ENCODE measurements around the gene DEFB121.

GRCh38 chr20:31425797-31426196 lies 19.8 kb upstream of the DEFB121 start:
- TF ChIP-seq, protein P1, sequence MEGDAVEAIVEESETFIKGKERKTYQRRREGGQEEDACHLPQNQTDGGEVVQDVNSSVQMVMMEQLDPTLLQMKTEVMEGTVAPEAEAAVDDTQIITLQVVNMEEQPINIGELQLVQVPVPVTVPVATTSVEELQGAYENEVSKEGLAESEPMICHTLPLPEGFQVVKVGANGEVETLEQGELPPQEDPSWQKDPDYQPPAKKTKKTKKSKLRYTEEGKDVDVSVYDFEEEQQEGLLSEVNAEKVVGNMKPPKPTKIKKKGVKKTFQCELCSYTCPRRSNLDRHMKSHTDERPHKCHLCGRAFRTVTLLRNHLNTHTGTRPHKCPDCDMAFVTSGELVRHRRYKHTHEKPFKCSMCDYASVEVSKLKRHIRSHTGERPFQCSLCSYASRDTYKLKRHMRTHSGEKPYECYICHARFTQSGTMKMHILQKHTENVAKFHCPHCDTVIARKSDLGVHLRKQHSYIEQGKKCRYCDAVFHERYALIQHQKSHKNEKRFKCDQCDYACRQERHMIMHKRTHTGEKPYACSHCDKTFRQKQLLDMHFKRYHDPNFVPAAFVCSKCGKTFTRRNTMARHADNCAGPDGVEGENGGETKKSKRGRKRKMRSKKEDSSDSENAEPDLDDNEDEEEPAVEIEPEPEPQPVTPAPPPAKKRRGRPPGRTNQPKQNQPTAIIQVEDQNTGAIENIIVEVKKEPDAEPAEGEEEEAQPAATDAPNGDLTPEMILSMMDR (conservative IDR thresholded peaks at IDR 0.05 in 1 of 2, IDR thresholded peaks at IDR 0.05 in 1 of 2; ENCODE audit: extremely low read depth in 1 of 2, insufficient read depth in 1 of 2, low read depth in 1 of 2, low read length in 2 of 2), result no peak
- TF ChIP-seq EZH2 (IDR thresholded peaks at IDR 0.05; ENCODE audit: borderline replicate concordance, low read length), result no peak

Data from mammary epithelial cell (primary cell).